GM18499 (cell line): ENCODE measurements around the gene TTC33.
"Not testable (repeated sequence)": the region's sequence is repeated elsewhere in the genome, so short reads cannot be mapped to it uniquely, and the experiment has no call there.

Source experiments
- ATAC-seq: cut with Tn5 transposase; IDR thresholded peaks from one replicate; pipeline ENCODE4 v1.9.1; 2021; ENCODE audit warnings: moderate number of reproducible peaks; ENCODE audit not compliant: insufficient read depth, unreplicated experiment

The TTC33 gene, protein sequence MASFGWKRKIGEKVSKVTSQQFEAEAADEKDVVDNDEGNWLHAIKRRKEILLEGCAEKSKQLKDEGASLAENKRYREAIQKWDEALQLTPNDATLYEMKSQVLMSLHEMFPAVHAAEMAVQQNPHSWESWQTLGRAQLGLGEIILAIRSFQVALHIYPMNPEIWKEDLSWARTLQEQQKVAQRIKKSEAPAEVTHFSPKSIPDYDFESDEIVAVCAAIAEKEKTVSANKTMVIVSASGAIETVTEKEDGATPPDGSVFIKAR

DNA sequence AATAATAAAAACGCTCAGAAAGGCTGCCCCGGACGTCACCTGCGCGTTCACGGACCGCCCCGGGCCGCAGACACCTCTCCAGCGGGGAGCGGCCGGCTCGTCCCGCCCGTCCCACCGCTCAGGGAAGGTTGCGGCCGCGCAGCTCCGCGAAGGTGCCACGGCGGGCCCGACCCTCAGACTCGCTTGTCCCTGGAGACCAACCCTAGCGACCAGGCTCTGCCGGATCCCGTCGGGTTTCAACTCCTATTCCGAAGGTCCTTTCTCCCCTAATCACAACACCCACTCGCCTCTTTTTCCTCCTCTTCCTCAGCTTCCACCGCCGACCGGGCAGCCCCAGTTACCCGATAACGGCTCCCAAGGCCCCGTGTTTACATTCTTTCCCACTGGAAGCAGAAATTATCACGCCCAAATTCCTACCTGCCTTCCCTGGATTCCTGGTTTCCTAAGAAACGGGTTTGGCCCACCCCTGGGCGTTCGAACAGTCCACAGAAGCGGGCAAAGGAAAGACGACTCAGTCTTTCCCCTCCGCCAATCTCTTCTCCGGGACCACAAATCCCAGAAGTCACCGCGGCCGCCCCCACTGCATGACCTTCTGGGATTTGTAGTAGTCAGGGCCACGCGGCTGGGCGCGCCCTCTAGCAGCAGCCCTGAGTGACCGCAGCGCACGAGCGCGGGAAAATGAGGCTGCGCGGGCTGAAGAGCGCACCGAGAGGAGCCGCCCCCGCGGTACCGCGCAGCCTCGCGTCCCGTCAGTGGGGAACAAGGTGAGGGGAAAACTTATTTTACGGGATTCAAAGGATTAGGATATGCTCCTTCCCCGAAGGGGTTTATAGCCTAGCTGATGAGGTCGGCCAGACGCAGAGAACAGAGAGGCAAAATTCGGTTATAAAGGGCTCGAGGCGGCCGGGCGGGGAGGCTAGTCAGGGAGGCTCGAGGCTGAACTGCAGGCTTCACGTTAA, at the start of gene TTC33:
TTC33 (minus strand) TSS at position 555 of the 959 bp plus-strand sequence. CDS start 8,943 bp downstream, outside the sequence.
- peak; percentile 59 for ATAC-seq

DNA sequence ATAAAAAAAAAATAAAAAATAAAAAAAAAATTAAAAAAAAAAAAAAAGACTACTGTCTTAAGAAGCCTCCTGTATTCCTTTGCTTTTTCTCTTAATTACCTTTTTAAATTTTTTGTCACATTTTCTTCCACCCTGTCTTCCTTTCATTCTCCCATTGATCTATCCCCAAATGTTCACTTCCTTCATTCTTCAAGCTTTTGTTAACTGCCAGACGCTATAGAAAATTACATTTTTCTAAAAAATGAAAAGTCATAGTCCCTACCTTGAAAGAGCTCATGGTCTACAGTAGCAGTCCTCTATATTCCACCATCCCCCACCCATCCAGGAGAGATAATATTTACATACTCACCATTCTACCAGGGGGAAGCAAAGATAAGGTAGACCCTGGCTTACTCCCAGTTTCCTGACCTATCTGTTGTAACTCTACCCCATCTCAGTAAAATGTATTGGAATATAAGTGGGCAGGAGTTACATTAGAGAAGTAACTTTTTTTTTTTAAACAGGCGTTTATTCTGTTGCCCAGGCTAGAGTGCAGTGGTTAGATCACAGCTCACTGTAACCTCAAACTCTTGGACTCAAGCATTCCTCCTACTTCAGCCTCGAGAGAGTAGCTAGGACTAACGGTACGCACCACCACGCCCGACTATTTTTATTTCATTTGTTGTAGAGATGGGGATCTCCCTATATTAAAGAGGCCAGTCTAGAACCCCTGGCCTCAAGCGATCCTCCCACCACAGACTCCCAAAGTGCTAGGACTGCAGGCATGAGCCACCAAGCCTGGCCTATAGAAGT, 46.2 kb upstream of the TTC33 start:
- no peak for ATAC-seq

DNA sequence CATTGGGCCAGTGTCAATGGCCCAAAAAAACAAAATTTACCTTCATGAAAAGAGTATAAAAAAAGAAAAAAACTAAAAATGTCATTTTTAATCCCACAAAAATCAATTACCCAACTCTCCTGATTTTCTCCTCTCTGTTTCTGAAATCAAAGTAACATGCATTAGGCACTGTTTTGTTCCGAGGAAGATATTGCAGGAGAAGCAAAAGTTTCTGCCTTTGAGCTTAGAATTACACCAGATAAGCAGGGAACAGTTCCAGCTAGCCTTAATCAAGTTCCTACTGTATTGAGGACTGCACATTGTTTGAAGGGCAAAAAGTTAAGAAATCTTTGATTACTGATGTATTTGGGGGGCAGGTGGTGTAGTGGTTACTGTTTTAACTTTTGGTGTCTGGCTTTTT, 43.5 kb upstream of the TTC33 start:
- no peak for ATAC-seq

DNA sequence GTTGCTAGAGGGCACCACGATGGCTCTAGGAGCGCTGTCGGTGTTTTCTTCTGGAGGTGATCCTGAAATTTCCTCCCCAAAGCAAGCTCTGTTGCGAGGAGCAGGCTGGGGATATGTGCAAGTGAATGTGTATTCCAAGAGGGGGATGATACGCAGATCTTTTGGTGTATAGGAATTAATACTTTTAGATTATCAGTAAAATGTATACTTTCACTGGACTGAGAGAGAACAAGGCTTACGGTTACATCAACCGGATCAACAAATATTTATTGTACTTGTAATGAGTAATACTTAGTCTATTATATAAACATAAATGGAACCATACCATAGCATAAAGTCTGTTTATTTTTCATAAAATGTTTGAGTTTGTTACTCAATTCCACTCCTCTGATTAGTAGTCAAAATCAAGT, 43.0 kb upstream of the TTC33 start:
- no peak for ATAC-seq

DNA sequence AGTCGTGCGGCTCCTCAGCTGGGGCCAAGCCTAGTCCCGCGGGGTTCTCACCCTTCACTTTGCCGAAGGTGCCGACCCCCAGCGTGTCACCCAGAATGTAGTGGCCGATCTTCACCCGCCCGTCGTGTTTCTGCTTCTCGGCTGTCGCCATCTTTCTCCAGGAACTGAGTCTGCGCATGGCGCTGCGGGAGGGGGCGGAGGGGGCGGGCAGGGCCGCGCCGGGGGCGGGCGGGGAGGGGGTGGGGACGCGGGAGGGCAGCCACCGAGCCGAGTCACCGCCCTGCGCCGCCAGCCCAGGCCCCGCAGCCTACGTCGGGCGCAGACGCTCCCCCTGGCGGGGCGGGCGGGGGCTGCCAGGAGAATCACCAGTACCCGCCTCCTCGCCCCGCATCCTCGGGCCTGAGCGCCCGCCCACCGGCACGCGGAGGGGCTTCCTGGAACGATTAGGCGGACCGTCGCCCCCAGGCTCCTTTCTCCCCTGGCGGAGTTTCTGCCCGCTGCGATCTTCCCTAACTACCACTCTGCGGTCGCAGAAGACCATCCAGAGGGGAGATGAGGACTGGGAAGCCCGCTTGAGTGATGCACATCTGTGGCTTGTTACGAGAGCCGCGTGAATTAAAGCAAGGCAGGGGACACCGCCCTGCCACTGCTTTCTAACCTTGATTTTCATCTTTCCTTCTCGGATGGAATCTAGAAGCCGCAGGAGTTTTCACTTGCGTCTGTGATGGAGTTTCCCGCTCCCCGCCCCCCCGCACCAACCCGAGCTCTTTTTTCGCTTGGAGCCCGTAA, 42.4 kb upstream of the TTC33 start, which contains the start of gene PRKAA1:
PRKAA1 (minus strand) TSS at position 363 of the 789 bp plus-strand sequence; CDS start at position 178, 185 bp downstream.
- ATAC-seq = peak; percentile 79

DNA sequence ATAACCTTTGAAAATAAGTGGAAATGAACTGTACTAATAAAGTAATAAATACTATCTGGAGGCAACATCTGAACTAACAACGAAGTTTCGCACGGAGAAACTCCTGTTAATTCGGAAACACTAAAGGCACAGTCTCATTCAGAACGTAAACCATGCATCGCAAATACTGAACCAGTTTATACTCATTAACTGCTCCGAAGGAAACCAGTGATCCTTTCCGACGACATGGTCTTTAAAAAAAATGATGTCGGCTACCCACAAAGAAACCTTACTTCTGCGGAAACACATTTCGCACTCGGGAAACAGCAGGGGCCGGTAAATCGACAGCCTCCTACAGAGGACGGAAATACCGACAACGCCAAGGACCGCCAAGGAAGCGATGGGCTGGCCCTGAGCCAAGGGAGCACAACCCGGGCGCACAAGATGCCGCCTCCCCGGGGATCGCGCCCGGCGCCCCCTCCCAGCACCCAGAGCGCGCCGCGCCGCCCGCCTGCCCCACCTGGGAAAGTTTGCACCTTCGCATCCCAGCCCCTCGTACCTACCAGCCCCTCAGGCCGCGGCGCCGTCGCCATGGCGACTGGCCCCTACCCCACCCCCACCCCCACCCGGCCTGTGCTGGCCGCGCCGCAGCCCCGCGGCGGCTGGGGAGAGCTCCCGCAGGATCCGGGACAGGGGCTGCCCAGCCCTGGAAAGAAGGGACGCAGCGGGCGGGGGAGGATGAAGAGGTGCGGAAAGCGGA, 41.7 kb upstream of the TTC33 start:
- peak; percentile 18 for ATAC-seq

DNA sequence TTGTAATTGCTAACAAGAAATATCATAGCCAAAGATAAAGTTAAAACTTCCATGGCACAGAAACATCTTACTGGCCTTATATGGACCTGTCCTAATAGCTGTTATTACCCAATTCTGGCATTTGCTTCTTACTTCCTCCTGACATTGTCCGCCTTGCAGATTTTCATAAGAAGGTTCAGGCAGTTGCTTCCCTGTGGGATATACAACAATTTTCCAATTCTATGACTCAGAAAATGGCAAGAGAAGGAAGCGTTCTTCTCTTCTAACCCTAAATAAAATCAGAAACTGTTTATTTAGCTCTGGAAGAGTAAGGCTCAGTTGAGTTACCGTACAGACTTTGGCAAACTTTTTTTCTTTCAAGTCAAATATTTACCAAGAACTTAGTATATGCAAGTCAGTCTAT, 40.7 kb upstream of the TTC33 start:
- no peak for ATAC-seq

DNA sequence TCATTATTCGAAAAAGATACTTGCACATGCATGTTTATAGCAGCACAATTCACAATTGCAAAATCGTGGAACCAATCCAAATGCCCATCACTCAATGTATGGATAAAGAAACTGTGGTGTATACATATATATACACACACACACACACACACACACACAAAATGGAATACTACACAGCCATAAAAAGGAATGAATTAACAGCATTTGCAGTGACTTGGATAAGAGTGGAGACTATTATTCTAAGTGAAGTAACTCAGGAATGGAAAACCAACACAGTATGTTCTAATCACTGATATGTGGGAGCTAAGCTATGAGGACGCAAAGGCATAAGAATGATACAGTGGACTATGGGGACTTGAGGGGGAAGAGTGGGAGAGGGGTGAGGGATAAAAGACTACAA, 39.1 kb upstream of the TTC33 start:
- not testable (repeated sequence) for ATAC-seq

DNA sequence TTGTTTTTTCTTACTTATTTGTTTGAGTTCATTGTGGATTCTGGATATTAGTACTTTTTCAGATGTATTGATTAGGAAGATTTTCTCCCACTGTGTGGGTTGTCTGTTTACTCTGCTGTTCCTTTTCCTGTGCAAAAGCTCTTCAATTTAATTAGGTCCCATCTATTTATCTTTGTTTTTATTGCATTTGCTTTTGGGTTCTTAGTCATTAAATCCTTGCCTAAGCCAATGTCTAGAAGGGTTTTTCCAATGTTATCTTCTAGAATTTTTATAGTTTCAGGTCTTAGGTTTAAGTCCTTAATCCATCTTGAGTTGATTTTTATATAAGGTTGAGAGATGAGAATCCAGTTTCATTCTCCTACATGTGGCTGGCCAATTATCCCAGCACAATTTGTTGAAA, 38.6 kb upstream of the TTC33 start:
- not testable (repeated sequence) for ATAC-seq

DNA sequence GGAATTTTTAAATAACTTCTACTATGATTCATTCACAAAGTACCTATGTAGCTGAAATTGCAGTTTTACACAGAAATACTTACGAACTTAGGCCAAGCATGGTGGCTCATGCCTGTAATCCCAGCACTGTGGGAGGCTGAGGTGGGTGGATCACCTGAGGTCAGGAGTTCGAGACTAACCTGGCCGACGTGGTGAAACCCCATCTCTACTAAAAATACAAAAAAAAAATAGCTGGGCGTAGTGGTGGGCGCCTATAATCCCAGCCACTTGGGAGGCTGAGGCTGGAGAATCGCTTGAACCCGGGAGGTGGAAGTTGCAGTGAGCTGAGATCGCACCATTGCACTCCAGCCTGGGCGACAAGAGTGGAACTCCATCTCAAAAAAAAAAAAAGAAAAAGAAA, 36.9 kb upstream of the TTC33 start:
- ATAC-seq = not testable (repeated sequence)

DNA sequence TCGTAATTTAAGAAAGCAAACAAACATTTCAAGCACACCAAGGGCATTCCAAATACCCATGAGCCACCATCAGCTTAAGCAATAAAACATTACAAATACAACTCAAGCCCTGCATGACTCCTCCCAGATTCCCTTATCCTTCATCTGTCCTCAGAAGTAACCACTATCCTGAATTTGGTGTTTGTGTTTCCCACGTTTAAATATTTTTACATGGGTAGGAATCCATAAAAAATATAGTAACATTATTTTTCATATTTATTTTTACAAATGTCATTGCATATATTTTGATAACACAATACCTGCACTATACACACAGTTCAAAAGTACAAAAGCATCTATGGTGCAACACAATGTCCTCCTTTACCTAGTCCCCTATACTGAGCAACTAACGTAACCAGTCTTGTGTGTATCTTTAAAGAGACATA, 36.0 kb upstream of the TTC33 start:
- ATAC-seq = no peak

DNA sequence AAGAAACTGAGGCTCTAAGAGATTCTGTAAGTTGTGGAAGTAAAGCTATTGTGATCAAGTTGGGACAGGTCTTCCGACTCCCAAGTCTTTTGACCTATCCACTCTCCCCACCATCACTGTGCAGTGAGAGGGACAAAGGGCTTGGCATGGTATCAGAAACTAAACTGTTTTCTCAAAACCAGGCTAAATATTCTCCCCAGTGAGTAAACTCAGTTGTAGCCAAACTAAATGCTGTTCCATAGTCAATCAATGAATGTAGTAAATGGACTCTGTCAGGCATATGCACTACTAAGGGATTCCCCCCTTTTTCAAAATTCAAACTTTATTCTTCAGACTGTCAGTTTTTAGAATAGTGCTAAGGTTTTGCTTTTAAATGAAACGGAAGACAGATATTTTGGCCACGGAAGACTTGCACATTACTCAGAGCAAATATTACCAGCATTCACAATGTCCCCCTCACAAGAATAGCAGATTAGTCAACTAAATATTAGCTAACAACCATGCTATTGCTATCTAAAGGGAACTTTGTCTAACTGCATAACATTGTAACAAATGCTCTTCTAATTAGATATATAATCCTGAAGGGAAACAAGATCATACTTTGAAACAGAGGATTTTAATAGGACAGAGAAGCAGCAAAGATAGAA, 35.3 kb upstream of the TTC33 start:
- no peak for ATAC-seq

DNA sequence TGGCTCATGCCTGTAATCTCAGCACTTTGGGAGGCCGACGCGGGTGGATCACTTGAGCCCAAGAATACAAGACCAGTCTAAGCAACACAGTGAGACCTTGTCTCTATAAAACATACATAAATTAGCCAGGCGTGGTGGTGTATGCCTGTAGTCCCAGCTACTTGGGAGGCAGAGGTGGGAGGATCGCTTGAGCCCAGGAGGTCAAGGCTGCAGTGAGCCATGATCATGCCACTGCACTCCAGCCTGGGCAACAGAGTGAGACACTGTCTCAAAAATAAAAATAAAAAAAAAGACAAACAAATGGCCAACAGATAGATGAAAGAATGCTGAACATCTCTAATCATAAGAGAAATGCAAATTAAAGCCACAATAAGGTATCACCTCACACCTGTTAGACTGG, 33.2 kb upstream of the TTC33 start:
- ATAC-seq = not testable (repeated sequence)

DNA sequence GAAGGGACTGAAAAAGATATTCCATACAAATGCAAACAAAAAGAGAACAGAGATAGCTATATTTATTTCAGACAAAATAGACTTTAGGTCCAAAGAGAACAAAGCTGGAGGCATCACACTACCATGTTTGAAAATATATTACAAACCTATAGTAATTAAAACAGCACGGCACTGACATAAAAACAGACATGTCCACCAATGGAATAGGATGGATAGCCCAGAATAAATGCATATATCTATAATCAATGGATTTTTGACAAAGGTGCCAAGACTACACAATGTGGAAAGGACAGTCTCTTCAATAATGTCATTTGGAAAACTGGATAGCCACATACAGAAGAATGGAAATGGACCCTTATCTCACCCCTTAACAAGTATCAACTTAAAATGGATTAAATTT, 32.2 kb upstream of the TTC33 start:
- no peak for ATAC-seq

DNA sequence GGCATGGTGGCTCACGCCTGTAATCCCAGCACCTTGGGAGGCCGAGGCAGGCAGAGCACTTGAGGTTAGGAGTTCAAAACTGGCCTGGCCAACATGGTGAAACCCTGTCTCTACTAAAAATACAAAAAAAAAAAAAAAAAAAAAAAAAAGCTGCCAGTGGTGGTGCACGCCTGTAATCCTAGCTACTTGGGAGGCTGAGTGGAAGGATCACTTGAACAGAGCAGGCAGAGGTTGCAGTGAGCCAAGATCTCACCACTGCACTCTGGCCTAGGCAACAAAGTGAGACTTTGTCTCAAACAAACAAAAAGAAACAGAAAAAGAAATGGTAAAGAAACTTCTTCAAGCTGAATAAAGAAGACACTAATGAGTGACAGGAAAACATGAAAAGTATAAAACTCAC, 30.9 kb upstream of the TTC33 start:
- ATAC-seq = not testable (repeated sequence)

DNA sequence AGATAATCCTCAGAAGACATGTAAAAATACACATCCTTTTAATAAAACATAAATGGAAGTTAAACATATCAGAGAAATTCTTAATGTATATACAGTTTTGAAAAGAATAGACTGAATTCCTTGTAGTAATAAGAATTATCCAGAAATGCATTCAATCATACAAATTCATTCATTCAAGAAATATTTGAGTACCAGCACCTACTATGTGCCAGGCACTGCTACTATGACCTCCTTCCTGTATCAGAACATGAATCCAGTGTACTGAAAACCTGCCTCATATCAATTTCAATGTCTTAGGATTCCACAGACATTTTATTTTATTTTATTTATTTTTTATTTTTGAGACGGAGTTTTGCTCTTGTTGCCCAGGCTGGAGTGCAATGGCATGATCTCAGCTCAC, 29.2 kb upstream of the TTC33 start:
- no peak for ATAC-seq

DNA sequence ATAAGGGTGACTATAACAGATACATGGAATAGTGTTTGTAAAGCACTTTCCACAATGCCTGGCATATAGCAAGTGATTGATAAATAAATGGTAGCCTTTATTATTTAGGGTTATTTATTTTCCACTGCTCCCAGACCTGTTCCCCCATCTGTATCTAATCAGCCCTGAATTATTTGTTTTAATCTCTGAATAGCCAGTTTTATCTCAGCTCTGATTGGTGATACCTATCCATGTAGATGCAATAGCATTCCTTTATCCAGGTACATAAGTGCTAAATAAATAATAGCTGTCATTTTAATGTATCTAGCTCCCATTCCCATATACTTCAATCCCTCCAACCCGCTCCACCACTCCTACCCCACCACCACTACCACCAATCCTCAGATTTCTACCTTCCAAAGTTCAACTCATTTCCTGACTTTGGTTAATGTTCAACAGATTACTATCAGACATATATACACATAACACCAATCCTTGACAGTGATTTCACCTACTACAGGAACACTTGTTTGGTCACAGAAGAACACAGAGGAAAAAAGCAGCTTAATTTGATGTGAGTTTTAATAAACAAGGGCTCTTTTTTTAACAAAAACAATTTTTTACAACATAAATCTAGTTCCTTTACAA, 28.4 kb upstream of the TTC33 start:
- ATAC-seq = no peak

DNA sequence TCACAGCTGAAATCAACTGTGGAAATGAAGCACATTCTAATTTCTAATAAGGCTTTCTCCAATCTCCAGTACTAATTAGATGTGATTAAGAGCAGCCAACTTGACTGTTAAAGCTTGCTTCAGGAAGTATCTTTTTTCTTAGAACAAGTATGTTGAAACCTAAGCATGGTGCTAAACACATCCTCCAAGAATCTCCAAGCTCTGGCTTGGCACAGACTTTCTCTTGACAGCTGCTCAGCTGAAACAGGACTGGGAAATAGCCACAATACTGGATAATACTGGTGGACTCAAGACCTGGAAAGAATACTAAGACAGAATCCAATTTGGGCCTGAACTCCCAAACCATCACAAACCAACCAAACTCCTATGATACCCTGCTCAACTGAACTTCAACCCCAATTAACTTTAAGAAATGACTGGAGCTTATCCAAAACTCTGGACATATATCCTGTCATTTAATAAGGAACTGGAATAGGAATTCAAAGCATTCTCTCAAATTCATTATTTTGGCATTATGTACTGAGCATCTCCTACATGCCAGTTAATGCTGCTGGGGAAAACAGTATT, 26.2 kb upstream of the TTC33 start:
- no peak for ATAC-seq
